Endothelial cell (in vitro differentiated cells): ENCODE data around the gene HLF. TPM values are rescaled to one million over a fixed set of nuclear protein-coding genes. Genes with fewer than 3 reads are reported as not detected.

Experiments
- DNase-seq: peaks from one replicate; pipeline ENCODE4 v3.0.0; 2021; ENCODE audit warnings: low spot score
- H3K27ac Mint-ChIP-seq: one replicate; pipeline ENCODE4 v1.8.0; 2021; ENCODE audit warnings: mixed read lengths, inconsistent platforms; ENCODE audit not compliant: unreplicated experiment
- H3K27me3 Mint-ChIP-seq: one replicate; pipeline ENCODE4 v1.8.0; 2021; ENCODE audit warnings: mild to moderate bottlenecking, moderate library complexity, mixed read lengths, inconsistent platforms; ENCODE audit not compliant: unreplicated experiment
- H3K36me3 Mint-ChIP-seq: one replicate; pipeline ENCODE4 v1.8.0; 2021; ENCODE audit warnings: mild to moderate bottlenecking, low read depth, mixed read lengths, inconsistent platforms; ENCODE audit not compliant: unreplicated experiment
- H3K4me1 Mint-ChIP-seq: one replicate; pipeline ENCODE4 v1.8.0; 2021; ENCODE audit warnings: mild to moderate bottlenecking, mixed read lengths, inconsistent platforms; ENCODE audit not compliant: unreplicated experiment
- H3K4me3 Mint-ChIP-seq: one replicate; pipeline ENCODE4 v1.8.0; 2021; ENCODE audit warnings: mild to moderate bottlenecking, mixed read lengths, inconsistent platforms; ENCODE audit not compliant: unreplicated experiment
- H3K9me3 Mint-ChIP-seq: one replicate; pipeline ENCODE4 v1.8.0; 2021; ENCODE audit warnings: mixed read lengths, inconsistent platforms; ENCODE audit not compliant: unreplicated experiment
- CTCF ChIP-seq: fragments of 200-600 bp; sonication (generic); IDR thresholded peaks from one replicate; pipeline ENCODE4 v1.5.0; 2021; ENCODE audit warnings: antibody characterized with exemption; ENCODE audit not compliant: unreplicated experiment
- total RNA-seq: library from RNA; stranded (reverse); fragmentation: NEBNext Ultra II Directional; extraction: Animal tissue kit (Norgen Biotek cat#: 25700); gene quantifications from one replicate; pipeline ENCODE4 v1.2.1, GENCODE V29; 2021; ENCODE audit not compliant: unreplicated experiment

HLF gene
- total RNA-seq, 1 donor from 2014 or later = not detected

GRCh38 chr17:55341432-55341831 is 76.7 kb downstream of the HLF start:
- Mint-ChIP-seq H3K4me1 (peaks cover 4% of the 10 kb centered on the region), H3K27me3 (peaks cover 7% of the 10 kb centered on the region), H3K36me3 (no peaks in the 10 kb centered on the region), H3K4me3 (no peak overlapping the region), H3K27ac (no peak overlapping the region), H3K9me3 (no peaks in the 10 kb centered on the region)
- no peak for DNase-seq
- TF ChIP-seq CTCF = no peak

- DNase-seq = no peak
- no peaks in the 10 kb centered on the region for H3K36me3 Mint-ChIP-seq
- peaks cover 4% of the 10 kb centered on the region for H3K4me1 Mint-ChIP-seq
- H3K4me3 Mint-ChIP-seq = no peak overlapping the region
- TF ChIP-seq CTCF = no peak
- no peaks in the 10 kb centered on the region for H3K9me3 Mint-ChIP-seq
- H3K27me3 Mint-ChIP-seq = peaks cover 8% of the 10 kb centered on the region
- no peak overlapping the region for H3K27ac Mint-ChIP-seq
These were observed 78.2 kb downstream of the HLF start for GRCh38 chr17:55342800-55343585.

GRCh38 chr17:55343900-55344513 is 79.2 kb downstream of the HLF start:
- TF ChIP-seq CTCF = no peak
- Mint-ChIP-seq H3K36me3 (no peaks in the 10 kb centered on the region), H3K4me1 (peaks cover 4% of the 10 kb centered on the region), H3K27me3 (peaks cover 8% of the 10 kb centered on the region), H3K27ac (no peak overlapping the region), H3K9me3 (no peaks in the 10 kb centered on the region), H3K4me3 (no peak overlapping the region)
- DNase-seq = no peak

- TF ChIP-seq CTCF = no peak
- Mint-ChIP-seq H3K9me3 (no peaks in the 10 kb centered on the region), H3K27ac (no peak overlapping the region), H3K36me3 (no peaks in the 10 kb centered on the region), H3K4me3 (no peak overlapping the region), H3K4me1 (peaks cover 4% of the 10 kb centered on the region), H3K27me3 (peaks cover 10% of the 10 kb centered on the region)
- DNase-seq = no peak
These were observed 79.8 kb downstream of the HLF start for GRCh38 chr17:55344514-55344997.

GRCh38 chr17:55345132-55345531 is 80.4 kb downstream of the HLF start:
- H3K4me3 Mint-ChIP-seq = no peak overlapping the region
- H3K27me3 Mint-ChIP-seq = peaks cover 4% of the 10 kb centered on the region
- H3K36me3 Mint-ChIP-seq = no peaks in the 10 kb centered on the region
- no peak overlapping the region for H3K27ac Mint-ChIP-seq
- DNase-seq = no peak
- peaks cover 1% of the 10 kb centered on the region for H3K4me1 Mint-ChIP-seq
- no peaks in the 10 kb centered on the region for H3K9me3 Mint-ChIP-seq
- no peak for TF ChIP-seq CTCF
